OCI-LY3 (cell line): ENCODE data around the gene SLCO4C1.

Experiments used
- H2AFZ ChIP-seq: fragments of 200-600, 300-600 bp; shearing (Covaris generic); 2 replicates; pipeline ENCODE4 v1.6.0; 2014; ENCODE audit warnings: antibody characterized with exemption, low read depth, low read length
- H3K27ac ChIP-seq: fragments of 200-600, 300-600 bp; sonication (generic); 2 replicates; pipeline ENCODE4 v1.5.1; 2014; ENCODE audit warnings: mild to moderate bottlenecking, low read length, moderate library complexity, mixed read lengths
- H3K27me3 ChIP-seq: fragments of 200-600, 300-600 bp; sonication (generic); 2 replicates; pipeline ENCODE4 v1.6.1; 2014; ENCODE audit warnings: low read depth, low read length, mixed read lengths
- H3K36me3 ChIP-seq: fragments of 200-600, 300-600 bp; sonication (generic); replicated peaks from 2 replicates; pipeline ENCODE3; 2014; ENCODE audit warnings: low read depth, low read length, mixed read lengths
- H3K4me1 ChIP-seq: fragments of 300-600, 200-600 bp; sonication (generic); 2 replicates; pipeline ENCODE4 v1.6.1; 2014; ENCODE audit warnings: low read length, mixed read lengths
- H3K4me2 ChIP-seq: fragments of 200-600, 300-600 bp; sonication (generic); 2 replicates; pipeline ENCODE4 v1.6.1; 2014; ENCODE audit warnings: low read length, mixed read lengths
- H3K4me3 ChIP-seq: fragments of 300-600, 200-600 bp; sonication (generic); 2 replicates; pipeline ENCODE4 v1.5.1; 2014; ENCODE audit warnings: antibody characterized with exemption, mild to moderate bottlenecking, low read length, moderate library complexity
- H3K79me2 ChIP-seq: fragments of 300-600, 200-600 bp; shearing (Covaris generic); 2 replicates; pipeline ENCODE4 v1.6.1; 2014; ENCODE audit warnings: mild to moderate bottlenecking, low read length, mixed read lengths
- H3K9ac ChIP-seq: fragments of 300-600, 200-600 bp; shearing (Covaris generic); 2 replicates; pipeline ENCODE4 v1.6.0; 2014; ENCODE audit warnings: mild to moderate bottlenecking, low read length, moderate library complexity
- H3K9me3 ChIP-seq: fragments of 200-600, 300-600 bp; shearing (Covaris generic); 2 replicates; pipeline ENCODE4 v1.6.1; 2014; ENCODE audit warnings: low read length, mixed read lengths; ENCODE audit not compliant: insufficient read depth
- H4K20me1 ChIP-seq: fragments of 200-600, 300-600 bp; sonication (generic); 2 replicates; pipeline ENCODE4 v1.6.1; 2016; ENCODE audit warnings: low read length, mixed read lengths; ENCODE audit not compliant: insufficient read depth
- EZH2phosphoT487 ChIP-seq: fragments of 200-600 bp; shearing (Covaris generic); IDR thresholded peaks from 2 replicates; pipeline ENCODE4 v1.6.1; 2018; ENCODE audit warnings: antibody characterized with exemption, mixed run types, low read depth
- TF ChIP-seq, protein P1 (sequence below): fragments of 200-600, 300-600 bp; sonication (generic); IDR thresholded peaks from 2 replicates; pipeline ENCODE4 v1.5.1; 2014; ENCODE audit warnings: antibody characterized with exemption, low read length, low read depth

Gene SLCO4C1

DNA sequence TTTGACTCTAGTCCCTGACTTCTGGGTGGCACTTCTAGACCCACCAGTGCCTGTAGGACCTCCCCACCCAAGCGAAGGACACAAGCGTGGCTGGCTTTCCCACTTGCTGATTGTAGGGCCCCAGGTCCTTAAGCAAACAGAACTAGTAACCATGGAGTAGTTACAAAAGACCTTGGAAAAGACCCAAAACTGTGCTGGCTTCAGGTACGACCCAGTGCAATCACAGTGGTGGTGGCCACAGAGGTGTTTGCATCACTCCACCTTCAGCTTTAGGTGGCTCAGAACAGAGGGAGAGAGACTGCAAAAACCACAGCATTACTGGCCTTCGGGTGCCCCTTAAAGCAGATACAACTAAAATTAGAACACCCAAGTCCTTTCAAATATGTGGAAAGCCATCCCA, 52.9 kb downstream of the SLCO4C1 start:
- TF ChIP-seq, protein P1, sequence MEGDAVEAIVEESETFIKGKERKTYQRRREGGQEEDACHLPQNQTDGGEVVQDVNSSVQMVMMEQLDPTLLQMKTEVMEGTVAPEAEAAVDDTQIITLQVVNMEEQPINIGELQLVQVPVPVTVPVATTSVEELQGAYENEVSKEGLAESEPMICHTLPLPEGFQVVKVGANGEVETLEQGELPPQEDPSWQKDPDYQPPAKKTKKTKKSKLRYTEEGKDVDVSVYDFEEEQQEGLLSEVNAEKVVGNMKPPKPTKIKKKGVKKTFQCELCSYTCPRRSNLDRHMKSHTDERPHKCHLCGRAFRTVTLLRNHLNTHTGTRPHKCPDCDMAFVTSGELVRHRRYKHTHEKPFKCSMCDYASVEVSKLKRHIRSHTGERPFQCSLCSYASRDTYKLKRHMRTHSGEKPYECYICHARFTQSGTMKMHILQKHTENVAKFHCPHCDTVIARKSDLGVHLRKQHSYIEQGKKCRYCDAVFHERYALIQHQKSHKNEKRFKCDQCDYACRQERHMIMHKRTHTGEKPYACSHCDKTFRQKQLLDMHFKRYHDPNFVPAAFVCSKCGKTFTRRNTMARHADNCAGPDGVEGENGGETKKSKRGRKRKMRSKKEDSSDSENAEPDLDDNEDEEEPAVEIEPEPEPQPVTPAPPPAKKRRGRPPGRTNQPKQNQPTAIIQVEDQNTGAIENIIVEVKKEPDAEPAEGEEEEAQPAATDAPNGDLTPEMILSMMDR: no peak
- no peak for TF ChIP-seq EZH2phosphoT487
- Histone ChIP-seq H4K20me1 (no peaks in the 10 kb centered on the region), H3K9ac (no peak overlapping the region), H3K4me3 (no peak overlapping the region), H3K9me3 (no peaks in the 10 kb centered on the region), H3K27ac (no peak overlapping the region), H3K27me3 (no peaks in the 10 kb centered on the region), H2AFZ (no peak overlapping the region), H3K36me3 (no peaks in the 10 kb centered on the region), H3K4me2 (no peak overlapping the region), H3K4me1 (no peaks in the 10 kb centered on the region), H3K79me2 (no peaks in the 10 kb centered on the region)

DNA sequence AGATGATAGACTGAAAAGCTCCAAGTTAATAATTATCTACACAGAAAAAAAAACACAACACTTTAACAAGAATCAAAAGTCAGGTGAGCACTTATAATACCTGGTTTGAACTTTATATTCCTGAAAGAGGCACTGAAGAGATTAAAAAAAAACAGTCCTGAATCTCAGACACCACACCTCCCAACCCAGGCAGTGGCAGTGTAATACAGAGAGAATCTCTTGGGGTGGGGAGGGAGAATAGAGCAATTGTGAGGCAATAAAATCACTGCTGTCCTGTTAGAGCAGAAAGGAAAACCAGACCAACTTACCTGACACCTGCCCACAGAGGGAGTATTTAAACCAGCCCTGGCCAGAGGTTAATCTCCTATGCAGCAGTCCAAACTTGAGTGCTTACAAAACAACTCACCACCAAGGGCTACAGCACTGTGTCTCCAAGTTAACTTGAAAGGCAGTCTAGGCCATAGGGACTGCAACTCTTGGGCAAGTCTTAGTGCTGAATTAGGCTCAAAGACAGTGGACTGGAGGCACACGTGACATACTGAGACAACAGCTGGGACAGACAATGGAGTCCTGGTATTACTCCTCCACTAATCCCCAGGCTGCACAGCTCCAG, 54.2 kb downstream of the SLCO4C1 start:
- Histone ChIP-seq H3K9ac (no peak overlapping the region), H3K9me3 (no peaks in the 10 kb centered on the region), H3K79me2 (no peaks in the 10 kb centered on the region), H3K4me2 (no peak overlapping the region), H3K36me3 (no peaks in the 10 kb centered on the region), H3K27ac (no peak overlapping the region), H2AFZ (no peak overlapping the region), H3K4me1 (no peaks in the 10 kb centered on the region), H4K20me1 (no peaks in the 10 kb centered on the region), H3K27me3 (no peaks in the 10 kb centered on the region), H3K4me3 (no peak overlapping the region)
- TF ChIP-seq, protein P1: no peak
- no peak for TF ChIP-seq EZH2phosphoT487

DNA sequence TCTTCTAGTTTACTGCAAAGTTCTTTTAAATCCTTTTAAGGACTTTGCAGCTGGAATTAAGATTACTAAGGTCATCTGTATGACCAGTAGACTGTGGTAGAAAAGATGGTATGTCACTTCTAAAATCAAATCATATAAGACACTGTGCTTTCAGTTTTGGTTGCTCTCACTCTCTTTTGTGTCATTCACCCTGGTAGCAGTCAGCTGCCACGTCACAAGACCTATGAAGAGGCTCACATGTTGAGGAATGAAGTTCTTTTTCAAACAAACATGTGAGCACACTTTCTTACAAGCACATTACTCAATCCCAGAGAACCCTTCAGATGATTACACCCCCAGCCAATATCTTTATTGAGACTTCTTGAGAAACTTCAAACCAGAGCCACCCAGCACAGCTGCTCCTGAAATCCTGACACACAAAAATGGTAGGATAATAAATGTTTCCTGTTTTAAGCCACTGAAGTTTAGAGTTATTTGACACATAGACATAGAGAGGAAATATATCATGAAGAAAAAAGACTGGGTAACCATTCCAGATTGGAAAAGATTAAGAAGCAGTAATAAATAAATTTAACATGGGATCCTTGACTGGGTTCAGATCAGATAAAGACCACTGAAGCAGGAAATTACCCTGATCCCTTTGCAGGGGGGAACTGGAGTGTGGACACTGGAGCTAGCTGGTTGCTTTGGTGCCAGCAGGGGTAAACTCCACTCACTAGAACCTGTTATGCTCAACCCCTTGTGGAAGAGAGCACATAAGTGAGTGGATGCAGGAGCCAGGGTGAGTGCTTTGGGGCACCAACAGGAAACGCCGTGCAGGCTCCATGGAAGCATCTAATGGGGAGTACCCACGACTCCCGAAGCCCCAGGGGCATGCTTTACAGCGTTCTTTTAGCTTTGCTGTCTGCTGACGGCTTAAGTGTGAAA, 64.1 kb downstream of the SLCO4C1 start:
- no peak overlapping the region for H3K9ac ChIP-seq
- H3K4me3 ChIP-seq: no peak overlapping the region
- no peaks in the 10 kb centered on the region for H3K36me3 ChIP-seq
- H3K4me2 ChIP-seq: peak overlapping the region; percentile 14; the same call in 1 of the 2 replicates
- no peaks in the 10 kb centered on the region for H3K27me3 ChIP-seq
- H2AFZ ChIP-seq: no peak overlapping the region
- H3K4me1 ChIP-seq: peaks cover 5% of the 10 kb centered on the region; the same call in 1 of the 2 replicates
- H4K20me1 ChIP-seq: no peaks in the 10 kb centered on the region
- H3K27ac ChIP-seq: no peak overlapping the region
- H3K9me3 ChIP-seq: no peaks in the 10 kb centered on the region
- no peaks in the 10 kb centered on the region for H3K79me2 ChIP-seq
- TF ChIP-seq EZH2phosphoT487: no peak
- TF ChIP-seq, protein P1: no peak

DNA sequence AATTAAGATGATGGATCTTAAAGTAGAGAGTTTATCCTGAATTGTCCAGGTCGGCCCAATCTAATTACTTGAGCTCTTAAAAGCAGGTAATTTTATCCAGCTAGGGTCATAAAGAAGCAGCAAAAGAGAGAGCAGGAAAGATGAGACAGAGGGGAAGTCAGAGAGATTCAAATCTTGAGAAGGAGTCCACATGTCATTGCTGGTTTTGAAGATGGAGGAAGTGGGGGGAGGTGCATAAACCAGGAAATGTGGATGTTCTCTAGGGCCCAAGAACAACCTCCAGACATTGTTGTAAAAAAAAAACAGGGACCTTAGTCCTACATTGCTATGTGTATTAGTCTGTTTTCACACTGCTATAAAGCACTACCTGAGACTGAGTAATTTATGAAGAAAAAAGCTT, 66.4 kb downstream of the SLCO4C1 start:
- Histone ChIP-seq H3K79me2 (no peaks in the 10 kb centered on the region), H3K27ac (no peak overlapping the region), H3K36me3 (no peaks in the 10 kb centered on the region), H3K4me1 (peaks cover 5% of the 10 kb centered on the region; the same call in 1 of the 2 replicates), H3K4me2 (no peak overlapping the region), H2AFZ (peak overlapping the region; percentile 30; the same call in 1 of the 2 replicates), H4K20me1 (no peaks in the 10 kb centered on the region), H3K9me3 (no peaks in the 10 kb centered on the region), H3K9ac (no peak overlapping the region), H3K27me3 (no peaks in the 10 kb centered on the region), H3K4me3 (no peak overlapping the region)
- TF ChIP-seq EZH2phosphoT487: no peak
- TF ChIP-seq, protein P1: no peak
